ENCODE results near the gene HIC2.

Gene HIC2

GRCh38 chr22:21450858-21451353 is 33.7 kb downstream of the HIC2 start:
- H3K4me1 ChIP-seq (ENCODE audit: control insufficient read depth, insufficient read depth, low read length), result no peaks in the 10 kb centered on the region; the same call in 1 of the 2 replicates
- ChIA-PET CTCF (interaction anchor here (0.6 to 1.2 kb wide), 2 partner anchors 179 to 192 kb away, joined by 4 read pairs; partner anchors contain the start of gene YDJC), POLR2A (no interaction called here)
- peaks cover 0 to 21% of the 10 kb centered on the region in 2 experiments; a peak in 1 of 3 replicates for H3K36me3 ChIP-seq (ENCODE audit: control insufficient read depth in 2 of 2, insufficient read depth in 1 of 2, low read length in 2 of 2)
- TF ChIP-seq GFI1B (tag by site-specific recombination; IDR thresholded peaks at IDR 0.05), result no peak
- no peak for TF ChIP-seq ZNF843 (tag by site-specific recombination; IDR thresholded peaks at IDR 0.05)
- TF ChIP-seq, protein P1, sequence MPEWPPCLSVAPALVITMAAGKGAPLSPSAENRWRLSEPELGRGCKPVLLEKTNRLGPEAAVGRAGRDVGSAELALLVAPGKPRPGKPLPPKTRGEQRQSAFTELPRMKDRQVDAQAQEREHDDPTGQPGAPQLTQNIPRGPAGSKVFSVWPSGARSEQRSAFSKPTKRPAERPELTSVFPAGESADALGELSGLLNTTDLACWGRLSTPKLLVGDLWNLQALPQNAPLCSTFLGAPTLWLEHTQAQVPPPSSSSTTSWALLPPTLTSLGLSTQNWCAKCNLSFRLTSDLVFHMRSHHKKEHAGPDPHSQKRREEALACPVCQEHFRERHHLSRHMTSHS (tag by site-specific recombination; IDR thresholded peaks at IDR 0.05), result no peak
- peak; percentile 42 for TF ChIP-seq ZNF341 (tag by site-specific recombination; IDR thresholded peaks at IDR 0.05; ENCODE audit: low read depth)
- no peak for TF ChIP-seq HIC1 (tag by site-specific recombination; IDR thresholded peaks at IDR 0.05)
- TF ChIP-seq SP2 (tag by site-specific recombination; IDR thresholded peaks at IDR 0.05), result peak; percentile 53
- no peak for TF ChIP-seq ZNF530 (tag by site-specific recombination; IDR thresholded peaks at IDR 0.05; ENCODE audit: low read depth)
- TF ChIP-seq KLF16 (tag by site-specific recombination; IDR thresholded peaks at IDR 0.05), result no peak
- TF ChIP-seq, protein P2, sequence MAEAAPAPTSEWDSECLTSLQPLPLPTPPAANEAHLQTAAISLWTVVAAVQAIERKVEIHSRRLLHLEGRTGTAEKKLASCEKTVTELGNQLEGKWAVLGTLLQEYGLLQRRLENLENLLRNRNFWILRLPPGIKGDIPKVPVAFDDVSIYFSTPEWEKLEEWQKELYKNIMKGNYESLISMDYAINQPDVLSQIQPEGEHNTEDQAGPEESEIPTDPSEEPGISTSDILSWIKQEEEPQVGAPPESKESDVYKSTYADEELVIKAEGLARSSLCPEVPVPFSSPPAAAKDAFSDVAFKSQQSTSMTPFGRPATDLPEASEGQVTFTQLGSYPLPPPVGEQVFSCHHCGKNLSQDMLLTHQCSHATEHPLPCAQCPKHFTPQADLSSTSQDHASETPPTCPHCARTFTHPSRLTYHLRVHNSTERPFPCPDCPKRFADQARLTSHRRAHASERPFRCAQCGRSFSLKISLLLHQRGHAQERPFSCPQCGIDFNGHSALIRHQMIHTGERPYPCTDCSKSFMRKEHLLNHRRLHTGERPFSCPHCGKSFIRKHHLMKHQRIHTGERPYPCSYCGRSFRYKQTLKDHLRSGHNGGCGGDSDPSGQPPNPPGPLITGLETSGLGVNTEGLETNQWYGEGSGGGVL (tag by site-specific recombination; IDR thresholded peaks at IDR 0.05), result peak; percentile 57
- peak; percentile 93 for TF ChIP-seq GLIS1 (tag by site-specific recombination; IDR thresholded peaks at IDR 0.05)
- peak; percentile 59; the same call in 1 of the 2 replicates for TF ChIP-seq KLF1 (tag by site-specific recombination; IDR thresholded peaks at IDR 0.05)
- no peaks in the 10 kb centered on the region for H3K9me3 ChIP-seq (ENCODE audit: control insufficient read depth, insufficient read depth, low read depth, low read length)
- H3K4me3 ChIP-seq (ENCODE audit: low read depth, low read length), result no peak overlapping the region
- H3K27ac ChIP-seq (ENCODE audit: extremely low read depth, low read depth, low read length), result no peak overlapping the region

DNA sequence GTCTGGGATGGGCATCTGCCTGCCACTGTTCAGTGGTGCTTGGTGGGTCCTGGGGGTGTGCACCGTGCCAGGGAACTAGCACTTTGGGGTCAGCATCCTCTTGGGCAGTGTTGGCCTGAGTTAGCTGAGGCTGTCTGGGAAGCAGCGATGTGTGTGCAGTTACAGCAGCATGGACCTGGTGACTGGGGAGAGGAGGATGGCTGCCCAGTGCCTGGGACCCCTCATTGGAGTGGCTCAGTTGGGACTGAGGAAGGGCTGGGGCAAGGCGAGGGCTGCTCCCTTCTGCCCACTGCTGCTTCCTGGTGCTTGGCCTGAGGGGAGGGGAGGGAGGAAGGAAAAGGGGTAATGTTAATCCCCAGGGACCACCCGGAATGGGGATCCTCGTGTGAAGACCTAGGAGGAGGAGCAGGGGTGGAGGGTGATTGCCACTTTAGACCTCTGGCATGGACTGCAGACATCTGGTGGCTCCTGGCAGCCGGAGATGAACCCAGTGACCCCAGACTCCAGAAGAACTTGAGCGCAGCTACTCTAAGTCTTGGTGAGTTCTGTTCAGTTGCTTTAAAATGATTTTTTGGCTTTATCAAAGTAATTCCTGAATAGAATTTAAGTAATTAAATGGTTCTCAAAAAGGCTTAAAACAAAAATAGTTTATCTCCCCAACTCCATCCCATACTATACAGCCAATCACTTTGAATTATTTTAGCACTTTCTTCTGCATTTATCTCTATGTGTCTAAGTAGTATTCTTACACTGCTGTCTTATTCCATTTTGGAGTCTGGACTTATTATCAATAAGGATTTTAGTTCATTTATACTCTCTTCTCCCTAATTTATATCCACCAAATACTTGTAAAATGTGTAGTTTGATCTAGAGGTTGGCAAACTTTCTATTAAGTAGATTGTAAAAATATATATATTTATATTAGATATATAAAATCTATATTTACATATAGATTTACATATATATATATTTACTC is 34.7 kb downstream of the HIC2 start:
- Histone ChIP-seq H3K36me3 (ENCODE audit: control insufficient read depth in 2 of 2, insufficient read depth in 1 of 2, low read length in 2 of 2) (peaks cover 0 to 11% of the 10 kb centered on the region in 2 experiments; a peak in 1 of 3 replicates), H3K27ac (ENCODE audit: extremely low read depth, low read depth, low read length) (no peak overlapping the region), H3K4me1 (ENCODE audit: control insufficient read depth, insufficient read depth, low read length) (no peaks in the 10 kb centered on the region; the same call in 1 of the 2 replicates), H3K4me3 (ENCODE audit: low read depth, low read length) (no peak overlapping the region), H3K9me3 (ENCODE audit: control insufficient read depth, insufficient read depth, low read depth, low read length) (no peaks in the 10 kb centered on the region)
- CTCF ChIA-PET, result interaction anchor here (0.6 to 1.2 kb wide), 3 partner anchors 114 to 191 kb away, joined by 4 read pairs; partner anchors contain the start of gene YDJC
- POLR2A ChIA-PET, result interaction anchor here (0.6 kb wide), 1 partner anchor 216 kb away, joined by 3 read pairs; no protein-coding TSS in a partner anchor
- TF ChIP-seq ZNF548 (tag by site-specific recombination; IDR thresholded peaks at IDR 0.05), result no peak
- TF ChIP-seq ZNF830 (tag by site-specific recombination; IDR thresholded peaks at IDR 0.05; ENCODE audit: low read depth), result no peak
- TF ChIP-seq ZNF223 (tag by site-specific recombination; IDR thresholded peaks at IDR 0.05), result no peak
- no peak for TF ChIP-seq ZNF366 (tag by site-specific recombination; conservative IDR thresholded peaks at IDR 0.05)
- TF ChIP-seq ZNF10 (tag by site-specific recombination; IDR thresholded peaks at IDR 0.05), result no peak
- no peak for TF ChIP-seq ZNF350 (tag by site-specific recombination; IDR thresholded peaks at IDR 0.05)
- no peak for TF ChIP-seq ZNF114 (tag by site-specific recombination; IDR thresholded peaks at IDR 0.05)
- TF ChIP-seq ZNF221 (tag by site-specific recombination; IDR thresholded peaks at IDR 0.05; ENCODE audit: borderline replicate concordance), result no peak
- no peak for TF ChIP-seq ZNF76 (tag by site-specific recombination; IDR thresholded peaks at IDR 0.05; ENCODE audit: borderline replicate concordance, low read depth)
- TF ChIP-seq ZNF211 (tag by site-specific recombination; IDR thresholded peaks at IDR 0.05; ENCODE audit: low read depth), result no peak
- no peak for TF ChIP-seq ZNF544 (tag by site-specific recombination; IDR thresholded peaks at IDR 0.05)
- no peak for TF ChIP-seq ZNF654 (tag by site-specific recombination; IDR thresholded peaks at IDR 0.05; ENCODE audit: low read depth)
- TF ChIP-seq ZNF214 (tag by site-specific recombination; IDR thresholded peaks at IDR 0.05; ENCODE audit: borderline replicate concordance), result no peak
- TF ChIP-seq OSR2 (tag by site-specific recombination; IDR thresholded peaks at IDR 0.05), result no peak
- TF ChIP-seq ZNF580 (tag by site-specific recombination; IDR thresholded peaks at IDR 0.05), result no peak
- TF ChIP-seq ZNF510 (tag by site-specific recombination; IDR thresholded peaks at IDR 0.05; ENCODE audit: insufficient replicate concordance), result no peak

Measured in HEK293 (cell line).